Loucy (cell line): Measurements from ENCODE around the gene CAPN11.

Experiments used
- EZH2phosphoT487 ChIP-seq: fragments of 200-600 bp; IDR thresholded peaks from 2 replicates; pipeline ENCODE4 v1.6.1; 2018; ENCODE audit warnings: antibody characterized with exemption, mild to moderate bottlenecking, moderate library complexity, borderline replicate concordance
- TF ChIP-seq, protein P1 (sequence below): fragments of 200-600 bp; sonication (generic); conservative IDR thresholded peaks from 2 replicates; pipeline ENCODE4 v1.5.1; 2014; ENCODE audit warnings: mild to moderate bottlenecking, antibody characterized with exemption, low read length

DNA sequence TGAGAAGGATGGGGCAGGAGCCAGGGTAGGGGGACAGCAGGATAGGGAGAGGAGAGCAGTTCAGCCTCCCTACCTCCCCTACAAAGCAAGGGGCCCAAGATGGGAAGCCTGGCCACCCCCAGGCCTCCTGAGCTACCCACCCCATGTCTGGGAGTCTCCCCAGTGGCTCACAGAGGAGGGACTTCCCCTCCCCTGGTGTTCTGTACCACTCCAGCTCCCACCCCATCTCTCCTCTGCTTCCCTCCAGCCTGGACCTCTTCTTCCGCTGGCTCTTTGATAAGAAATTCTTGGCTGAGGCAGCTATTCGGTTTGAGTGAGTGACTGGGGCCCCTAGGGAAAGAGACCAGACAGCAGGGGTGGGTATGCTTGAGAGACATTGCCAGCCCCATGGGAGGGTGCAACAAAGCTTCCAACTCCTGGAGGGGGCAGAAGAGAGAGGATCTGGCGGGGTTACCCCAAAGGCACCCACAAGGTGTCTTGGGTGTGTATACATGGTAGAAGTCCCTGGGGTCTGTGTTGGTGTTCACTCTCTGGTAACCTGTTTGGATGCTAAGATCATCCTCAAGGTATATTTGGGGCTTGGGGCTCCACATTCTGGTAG lies 8.2 kb upstream of the CAPN11 start:
- TF ChIP-seq, protein P1, sequence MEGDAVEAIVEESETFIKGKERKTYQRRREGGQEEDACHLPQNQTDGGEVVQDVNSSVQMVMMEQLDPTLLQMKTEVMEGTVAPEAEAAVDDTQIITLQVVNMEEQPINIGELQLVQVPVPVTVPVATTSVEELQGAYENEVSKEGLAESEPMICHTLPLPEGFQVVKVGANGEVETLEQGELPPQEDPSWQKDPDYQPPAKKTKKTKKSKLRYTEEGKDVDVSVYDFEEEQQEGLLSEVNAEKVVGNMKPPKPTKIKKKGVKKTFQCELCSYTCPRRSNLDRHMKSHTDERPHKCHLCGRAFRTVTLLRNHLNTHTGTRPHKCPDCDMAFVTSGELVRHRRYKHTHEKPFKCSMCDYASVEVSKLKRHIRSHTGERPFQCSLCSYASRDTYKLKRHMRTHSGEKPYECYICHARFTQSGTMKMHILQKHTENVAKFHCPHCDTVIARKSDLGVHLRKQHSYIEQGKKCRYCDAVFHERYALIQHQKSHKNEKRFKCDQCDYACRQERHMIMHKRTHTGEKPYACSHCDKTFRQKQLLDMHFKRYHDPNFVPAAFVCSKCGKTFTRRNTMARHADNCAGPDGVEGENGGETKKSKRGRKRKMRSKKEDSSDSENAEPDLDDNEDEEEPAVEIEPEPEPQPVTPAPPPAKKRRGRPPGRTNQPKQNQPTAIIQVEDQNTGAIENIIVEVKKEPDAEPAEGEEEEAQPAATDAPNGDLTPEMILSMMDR: no peak
- TF ChIP-seq EZH2phosphoT487: no peak
